Measurements from ENCODE around the gene HUS1B.

DNA sequence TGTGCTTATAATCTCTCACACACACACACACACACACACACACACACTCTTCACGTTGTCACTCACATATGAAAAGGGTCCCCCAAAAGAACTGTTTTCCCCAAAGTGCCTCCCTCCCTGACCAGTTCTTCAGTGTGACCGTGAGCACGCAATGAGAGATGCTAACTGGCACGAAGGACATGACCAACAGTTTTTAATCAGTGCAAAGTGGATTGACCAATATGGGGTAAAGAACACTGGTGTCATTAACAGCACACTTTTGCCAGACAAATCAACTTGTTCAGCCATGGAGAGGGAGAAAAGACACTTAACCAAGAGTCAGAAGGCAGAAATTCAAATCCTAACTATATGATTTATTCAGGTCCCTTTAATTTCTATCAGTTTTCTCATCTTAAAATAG is 21.0 kb upstream of the HUS1B start:
- TF ChIP-seq, protein P1, sequence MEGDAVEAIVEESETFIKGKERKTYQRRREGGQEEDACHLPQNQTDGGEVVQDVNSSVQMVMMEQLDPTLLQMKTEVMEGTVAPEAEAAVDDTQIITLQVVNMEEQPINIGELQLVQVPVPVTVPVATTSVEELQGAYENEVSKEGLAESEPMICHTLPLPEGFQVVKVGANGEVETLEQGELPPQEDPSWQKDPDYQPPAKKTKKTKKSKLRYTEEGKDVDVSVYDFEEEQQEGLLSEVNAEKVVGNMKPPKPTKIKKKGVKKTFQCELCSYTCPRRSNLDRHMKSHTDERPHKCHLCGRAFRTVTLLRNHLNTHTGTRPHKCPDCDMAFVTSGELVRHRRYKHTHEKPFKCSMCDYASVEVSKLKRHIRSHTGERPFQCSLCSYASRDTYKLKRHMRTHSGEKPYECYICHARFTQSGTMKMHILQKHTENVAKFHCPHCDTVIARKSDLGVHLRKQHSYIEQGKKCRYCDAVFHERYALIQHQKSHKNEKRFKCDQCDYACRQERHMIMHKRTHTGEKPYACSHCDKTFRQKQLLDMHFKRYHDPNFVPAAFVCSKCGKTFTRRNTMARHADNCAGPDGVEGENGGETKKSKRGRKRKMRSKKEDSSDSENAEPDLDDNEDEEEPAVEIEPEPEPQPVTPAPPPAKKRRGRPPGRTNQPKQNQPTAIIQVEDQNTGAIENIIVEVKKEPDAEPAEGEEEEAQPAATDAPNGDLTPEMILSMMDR (IDR thresholded peaks at IDR 0.05) = no peak
- TF ChIP-seq POLR2A (IDR thresholded peaks at IDR 0.05) = no peak
- no peak for TF ChIP-seq EP300 (IDR thresholded peaks at IDR 0.05)
